ENCODE measurements around the gene RSRP1. TPM values are rescaled to one million over a fixed set of nuclear protein-coding genes. Genes with fewer than 3 reads are reported as not detected.

The RSRP1 gene
- total and polyA plus RNA-seq, 2 donors from 2014 or later = 118 to 123 TPM

GRCh38 chr1:25196830-25197229 is 50.4 kb downstream of the RSRP1 start:
- no peak for TF ChIP-seq CTCF (IDR thresholded peaks at IDR 0.05; ENCODE audit: borderline replicate concordance, extremely low read depth, insufficient read depth)
- DNase-seq = no peak
- no peak overlapping the region for H3K27ac ChIP-seq (ENCODE audit: low read depth in 2 of 2, low read length in 2 of 2)
- no peak overlapping the region for H3K9ac ChIP-seq (ENCODE audit: low read length in 3 of 3)
- H3K4me3 ChIP-seq (ENCODE audit: low read length in 3 of 3) = no peak overlapping the region
- no peaks in the 10 kb centered on the region for H3K36me3 ChIP-seq (ENCODE audit: control insufficient read depth in 2 of 3, insufficient read depth in 3 of 3, low read length in 3 of 3)
- peaks cover 2% of the 10 kb centered on the region for H3K27me3 ChIP-seq (ENCODE audit: control insufficient read depth, insufficient read depth, low read length)
- intact Hi-C loops (cut with DNase I) = no loop called here
- no peak for FAIRE-seq
- H3K9me3 ChIP-seq (ENCODE audit: control insufficient read depth in 2 of 3, insufficient read depth in 1 of 3, low read length in 3 of 3) = no peaks in the 10 kb centered on the region
- H3K4me1 ChIP-seq (ENCODE audit: control insufficient read depth in 2 of 3, insufficient read depth in 2 of 3, low read depth in 1 of 3, low read length in 3 of 3) = peaks cover 0 to 2% (median 0%) of the 10 kb centered on the region in 3 donors

DNA sequence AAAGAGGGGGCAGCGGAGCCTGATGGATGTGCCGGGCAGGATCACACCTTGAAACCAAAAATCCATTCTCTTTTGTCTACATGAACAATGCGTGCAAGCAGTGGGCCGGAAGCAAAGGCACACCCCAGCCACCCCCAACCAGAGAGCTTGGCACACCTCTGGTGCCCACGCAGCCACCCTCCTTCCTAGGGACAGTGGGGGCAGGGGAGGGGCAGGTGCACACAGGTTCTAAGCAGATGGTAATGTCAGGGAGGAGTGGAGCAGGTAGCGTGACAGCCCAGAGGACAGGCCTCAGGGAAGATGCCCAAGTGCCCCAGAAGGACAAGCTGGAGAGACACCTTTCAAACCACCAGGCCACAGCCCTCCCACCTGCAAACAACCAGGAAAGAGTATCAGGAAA is 51.4 kb downstream of the RSRP1 start:
- DNase-seq = no peak
- no peaks in the 10 kb centered on the region for H3K9me3 ChIP-seq (ENCODE audit: control insufficient read depth in 2 of 3, insufficient read depth in 1 of 3, low read length in 3 of 3)
- H3K4me3 ChIP-seq (ENCODE audit: low read length in 3 of 3) = no peak overlapping the region
- H3K9ac ChIP-seq (ENCODE audit: low read length in 3 of 3) = no peak overlapping the region
- H3K4me1 ChIP-seq (ENCODE audit: control insufficient read depth in 2 of 3, insufficient read depth in 2 of 3, low read depth in 1 of 3, low read length in 3 of 3) = peaks cover 0 to 2% (median 0%) of the 10 kb centered on the region in 3 donors
- FAIRE-seq = no peak
- TF ChIP-seq CTCF (IDR thresholded peaks at IDR 0.05; ENCODE audit: borderline replicate concordance, extremely low read depth, insufficient read depth) = no peak
- H3K27me3 ChIP-seq (ENCODE audit: control insufficient read depth, insufficient read depth, low read length) = peaks cover 2% of the 10 kb centered on the region
- H3K27ac ChIP-seq (ENCODE audit: low read depth in 2 of 2, low read length in 2 of 2) = no peak overlapping the region
- intact Hi-C loops (cut with DNase I) = no loop called here
- no peaks in the 10 kb centered on the region for H3K36me3 ChIP-seq (ENCODE audit: control insufficient read depth in 2 of 3, insufficient read depth in 3 of 3, low read length in 3 of 3)

- Histone ChIP-seq H3K9me3 (ENCODE audit: control insufficient read depth in 2 of 3, insufficient read depth in 1 of 3, low read length in 3 of 3) (no peaks in the 10 kb centered on the region), H3K27ac (ENCODE audit: low read depth in 2 of 2, low read length in 2 of 2) (no peak overlapping the region), H3K36me3 (ENCODE audit: control insufficient read depth in 2 of 3, insufficient read depth in 3 of 3, low read length in 3 of 3) (no peaks in the 10 kb centered on the region), H3K4me1 (ENCODE audit: control insufficient read depth in 2 of 3, insufficient read depth in 2 of 3, low read depth in 1 of 3, low read length in 3 of 3) (peaks cover 0 to 2% (median 0%) of the 10 kb centered on the region in 3 donors), H3K4me3 (ENCODE audit: low read length in 3 of 3) (no peak overlapping the region), H3K9ac (ENCODE audit: low read length in 3 of 3) (no peak overlapping the region), H3K27me3 (ENCODE audit: control insufficient read depth, insufficient read depth, low read length) (peaks cover 2% of the 10 kb centered on the region)
- FAIRE-seq (no peak), DNase-seq (no peak)
- intact Hi-C loops (cut with DNase I) = no loop called here
- TF ChIP-seq CTCF (IDR thresholded peaks at IDR 0.05; ENCODE audit: borderline replicate concordance, extremely low read depth, insufficient read depth) = no peak
These were observed 52.7 kb downstream of the RSRP1 start for GRCh38 chr1:25194572-25195020.

- FAIRE-seq = no peak
- intact Hi-C loops (cut with DNase I) = no loop called here
- H3K27ac ChIP-seq (ENCODE audit: low read depth in 2 of 2, low read length in 2 of 2) = no peak overlapping the region
These were observed 53.2 kb downstream of the RSRP1 start for GRCh38 chr1:25194054-25194453.

More at GRCh38 chr1:25194054-25194453, 53.2 kb downstream of the RSRP1 start:
- TF ChIP-seq CTCF (IDR thresholded peaks at IDR 0.05; ENCODE audit: borderline replicate concordance, extremely low read depth, insufficient read depth) = no peak
- DNase-seq = no peak
- H3K9ac ChIP-seq (ENCODE audit: low read length in 3 of 3) = no peak overlapping the region
- H3K4me1 ChIP-seq (ENCODE audit: control insufficient read depth in 2 of 3, insufficient read depth in 2 of 3, low read depth in 1 of 3, low read length in 3 of 3) = peaks cover 0 to 2% (median 0%) of the 10 kb centered on the region in 3 donors
- H3K4me3 ChIP-seq (ENCODE audit: low read length in 3 of 3) = no peak overlapping the region
- no peaks in the 10 kb centered on the region for H3K9me3 ChIP-seq (ENCODE audit: control insufficient read depth in 2 of 3, insufficient read depth in 1 of 3, low read length in 3 of 3)
- peaks cover 2% of the 10 kb centered on the region for H3K27me3 ChIP-seq (ENCODE audit: control insufficient read depth, insufficient read depth, low read length)
- no peaks in the 10 kb centered on the region for H3K36me3 ChIP-seq (ENCODE audit: control insufficient read depth in 2 of 3, insufficient read depth in 3 of 3, low read length in 3 of 3)

All from kidney (tissue), 14 donors.